ENCODE data around the gene MDN1.

The MDN1 gene

GRCh38 chr6:89615882-89616281, 203.7 kb downstream of the MDN1 start:
- TF ChIP-seq CTCF (IDR thresholded peaks at IDR 0.05; ENCODE audit: extremely low read depth, missing control alignments): no peak
- no peak for DNase-seq (ENCODE audit: low spot score)

GRCh38 chr6:89613790-89614189, 205.8 kb downstream of the MDN1 start:
- DNase-seq (ENCODE audit: low spot score): no peak
- TF ChIP-seq CTCF (IDR thresholded peaks at IDR 0.05; ENCODE audit: extremely low read depth, missing control alignments): no peak

- DNase-seq (ENCODE audit: low spot score): no peak
- no peak for TF ChIP-seq CTCF (IDR thresholded peaks at IDR 0.05; ENCODE audit: extremely low read depth, missing control alignments)
Observed at GRCh38 chr6:89612121-89612520, 207.5 kb downstream of the MDN1 start.

GRCh38 chr6:89611666-89612065, 207.9 kb downstream of the MDN1 start:
- DNase-seq (ENCODE audit: low spot score): no peak
- no peak for TF ChIP-seq CTCF (IDR thresholded peaks at IDR 0.05; ENCODE audit: extremely low read depth, missing control alignments)

GRCh38 chr6:89610149-89610642, 209.4 kb downstream of the MDN1 start:
- DNase-seq (ENCODE audit: low spot score): peak; percentile 71
- TF ChIP-seq CTCF (IDR thresholded peaks at IDR 0.05; ENCODE audit: extremely low read depth, missing control alignments): peak; percentile 80

GRCh38 chr6:89605861-89606260, 213.7 kb downstream of the MDN1 start:
- DNase-seq (ENCODE audit: low spot score): no peak
- no peak for TF ChIP-seq CTCF (IDR thresholded peaks at IDR 0.05; ENCODE audit: extremely low read depth, missing control alignments)

- DNase-seq (ENCODE audit: low spot score): no peak
- no peak for TF ChIP-seq CTCF (IDR thresholded peaks at IDR 0.05; ENCODE audit: extremely low read depth, missing control alignments)
Observed at GRCh38 chr6:89604653-89605052, 214.9 kb downstream of the MDN1 start.
